Activated naive CD8-positive, alpha-beta T cell treated with anti-CD3 and anti-CD28 coated beads, Interleukin-2, amount 50 U/mL, for 24 hours (primary cell): ENCODE measurements around the gene PDE4D.

Source experiments
- ATAC-seq: fragments of 150-1000 bp; cut with Tn5 transposase; one replicate; pipeline ENCODE4 v1.10.0; 2021
- DNase-seq: peaks from one replicate; pipeline ENCODE4 v3.0.0; 2021
- H3K27ac Mint-ChIP-seq: one replicate; pipeline ENCODE4 v1.8.0; 2021; ENCODE audit warnings: mild to moderate bottlenecking, mixed read lengths
- H3K27me3 Mint-ChIP-seq: one replicate; pipeline ENCODE4 v1.8.0; 2021; ENCODE audit warnings: mixed read lengths
- H3K36me3 Mint-ChIP-seq: one replicate; pipeline ENCODE4 v1.8.0; 2021; ENCODE audit warnings: low read depth, mixed read lengths
- H3K4me1 Mint-ChIP-seq: one replicate; pipeline ENCODE4 v1.8.0; 2021; ENCODE audit warnings: mixed read lengths
- H3K4me3 Mint-ChIP-seq: one replicate; pipeline ENCODE4 v1.8.0; 2021; ENCODE audit warnings: mild to moderate bottlenecking, moderate library complexity, mixed read lengths
- H3K9me3 Mint-ChIP-seq: one replicate; pipeline ENCODE4 v1.8.0; 2021; ENCODE audit warnings: mixed read lengths

Gene PDE4D

GRCh38 chr5:59893429-59894227 lies at the start of gene PDE4D:
TSS of gene PDE4D (minus strand) at chr5:59893726.
- peak; percentile 6 for DNase-seq

DNA sequence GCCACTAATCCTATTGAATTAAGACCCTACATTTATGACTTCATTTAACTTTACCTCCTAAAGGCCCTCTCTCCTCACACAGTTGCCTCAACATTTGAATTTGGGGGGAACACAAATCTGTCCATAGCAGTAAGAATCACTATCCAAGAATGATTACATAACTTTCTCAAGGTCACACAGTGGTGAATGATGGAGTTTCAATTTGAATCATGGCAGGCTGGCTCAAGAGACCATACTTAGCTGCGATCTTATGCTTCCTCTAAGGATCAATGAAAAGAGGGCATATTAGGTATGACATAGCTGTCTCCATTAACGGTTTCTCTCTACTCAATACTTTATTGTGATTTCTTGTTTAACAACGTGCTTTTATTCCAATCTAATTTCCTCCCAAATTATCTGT lies 44.1 kb upstream of the PDE4D start:
- no peak overlapping the region for H3K4me3 Mint-ChIP-seq
- H3K27me3 Mint-ChIP-seq, result no peaks in the 10 kb centered on the region
- peaks cover 5% of the 10 kb centered on the region for H3K9me3 Mint-ChIP-seq
- H3K36me3 Mint-ChIP-seq, result no peaks in the 10 kb centered on the region
- H3K4me1 Mint-ChIP-seq, result no peaks in the 10 kb centered on the region
- DNase-seq (no peak), ATAC-seq (no peak)
- no peak overlapping the region for H3K27ac Mint-ChIP-seq

More at GRCh38 chr5:59893429-59894227, at the start of gene PDE4D:
- Mint-ChIP-seq H3K36me3 (peaks cover 2% of the 10 kb centered on the region), H3K4me1 (no peaks in the 10 kb centered on the region), H3K27ac (no peak within 1 kb of the TSS), H3K9me3 (no peaks in the 10 kb centered on the region), H3K4me3 (no peak within 1 kb of the TSS), H3K27me3 (peaks cover 41% of the 10 kb centered on the region)
- ATAC-seq, result no peak

GRCh38 chr5:59923465-59923864 lies 29.9 kb upstream of the PDE4D start:
- H3K27ac Mint-ChIP-seq, result no peak overlapping the region
- H3K4me3 Mint-ChIP-seq, result no peak overlapping the region
- ATAC-seq, result no peak
- H3K9me3 Mint-ChIP-seq, result peaks cover 4% of the 10 kb centered on the region
- no peaks in the 10 kb centered on the region for H3K36me3 Mint-ChIP-seq
- no peak for DNase-seq
- no peaks in the 10 kb centered on the region for H3K4me1 Mint-ChIP-seq
- H3K27me3 Mint-ChIP-seq, result no peaks in the 10 kb centered on the region

GRCh38 chr5:59922220-59922619 lies 28.7 kb upstream of the PDE4D start:
- peaks cover 4% of the 10 kb centered on the region for H3K9me3 Mint-ChIP-seq
- ATAC-seq, result no peak
- DNase-seq, result no peak
- no peak overlapping the region for H3K4me3 Mint-ChIP-seq
- no peaks in the 10 kb centered on the region for H3K4me1 Mint-ChIP-seq
- H3K27ac Mint-ChIP-seq, result no peak overlapping the region
- no peaks in the 10 kb centered on the region for H3K36me3 Mint-ChIP-seq
- no peaks in the 10 kb centered on the region for H3K27me3 Mint-ChIP-seq

GRCh38 chr5:59921816-59922215 lies 28.3 kb upstream of the PDE4D start:
- Mint-ChIP-seq H3K4me3 (no peak overlapping the region), H3K27me3 (no peaks in the 10 kb centered on the region), H3K4me1 (no peaks in the 10 kb centered on the region), H3K27ac (no peak overlapping the region), H3K9me3 (peaks cover 4% of the 10 kb centered on the region), H3K36me3 (no peaks in the 10 kb centered on the region)
- ATAC-seq, result no peak
- DNase-seq, result no peak

DNA sequence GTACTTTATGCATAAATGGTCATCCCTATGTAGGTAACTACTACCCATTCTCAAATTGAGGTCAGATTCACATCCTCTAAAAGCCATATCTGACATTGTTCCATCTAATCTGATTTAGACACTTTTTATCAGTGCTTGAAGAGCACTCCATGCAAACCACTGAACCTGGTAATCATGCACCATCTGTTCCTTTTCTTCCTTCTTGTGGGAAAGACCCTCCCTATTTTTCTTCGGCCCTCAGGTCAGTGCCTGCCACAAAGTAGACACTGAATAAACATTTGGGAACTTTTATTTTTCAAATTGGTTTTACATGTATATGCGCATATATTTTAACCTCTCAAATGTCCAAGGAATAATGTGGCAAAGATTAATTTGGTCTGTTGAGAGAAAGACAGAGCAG lies 26.0 kb upstream of the PDE4D start:
- H3K9me3 Mint-ChIP-seq, result no peaks in the 10 kb centered on the region
- no peaks in the 10 kb centered on the region for H3K36me3 Mint-ChIP-seq
- H3K27me3 Mint-ChIP-seq, result no peaks in the 10 kb centered on the region
- H3K4me3 Mint-ChIP-seq, result no peak overlapping the region
- H3K4me1 Mint-ChIP-seq, result no peaks in the 10 kb centered on the region
- H3K27ac Mint-ChIP-seq, result no peak overlapping the region
- no peak for ATAC-seq
- no peak for DNase-seq

DNA sequence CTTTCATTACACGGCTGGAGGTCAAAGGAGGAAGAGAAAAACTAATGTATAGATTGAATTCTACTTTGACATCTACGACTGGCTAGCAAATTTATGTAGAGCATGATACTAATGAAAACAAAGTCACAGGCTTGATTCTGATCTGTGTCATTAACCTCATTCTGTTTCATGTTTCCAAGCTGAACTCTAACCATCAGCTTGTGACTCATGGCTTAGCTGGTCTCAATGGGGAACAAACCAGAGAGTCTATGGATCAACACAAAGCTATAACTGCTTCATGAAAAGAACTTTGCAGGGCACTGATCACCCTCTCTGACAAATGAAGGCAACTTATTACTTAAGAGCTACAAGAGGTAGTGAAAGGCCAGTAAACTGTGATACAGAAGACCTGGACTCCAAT lies 23.6 kb upstream of the PDE4D start:
- DNase-seq (no peak), ATAC-seq (no peak)
- no peak overlapping the region for H3K4me3 Mint-ChIP-seq
- no peaks in the 10 kb centered on the region for H3K4me1 Mint-ChIP-seq
- no peaks in the 10 kb centered on the region for H3K36me3 Mint-ChIP-seq
- H3K9me3 Mint-ChIP-seq, result no peaks in the 10 kb centered on the region
- H3K27me3 Mint-ChIP-seq, result no peaks in the 10 kb centered on the region
- no peak overlapping the region for H3K27ac Mint-ChIP-seq

DNA sequence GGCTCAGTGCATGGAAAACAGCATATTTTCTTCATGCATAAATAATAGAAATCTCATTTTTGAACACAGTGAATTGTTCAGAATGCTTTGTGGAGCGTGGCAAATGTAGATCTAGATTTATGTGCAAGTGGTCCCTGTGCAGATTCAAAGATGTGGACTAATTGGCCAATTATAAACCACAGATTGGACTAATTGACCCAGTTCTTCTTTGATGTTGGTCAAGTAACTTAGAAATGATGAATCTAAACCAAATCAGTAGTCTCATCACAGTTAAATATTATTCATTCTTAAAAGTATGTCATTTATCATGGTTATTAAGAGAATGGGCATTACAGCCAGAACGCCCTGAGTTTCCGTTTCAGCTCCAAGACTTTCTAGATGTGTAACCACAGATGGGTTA lies 11.7 kb upstream of the PDE4D start:
- no peaks in the 10 kb centered on the region for H3K36me3 Mint-ChIP-seq
- ATAC-seq, result no peak

GRCh38 chr5:59897075-59897474 lies 3.5 kb upstream of the PDE4D start:
- H3K4me1 Mint-ChIP-seq, result no peaks in the 10 kb centered on the region
- peaks cover 2% of the 10 kb centered on the region for H3K36me3 Mint-ChIP-seq
- no peak for ATAC-seq
- H3K27me3 Mint-ChIP-seq, result peaks cover 35% of the 10 kb centered on the region
- DNase-seq, result no peak
- H3K27ac Mint-ChIP-seq, result no peak overlapping the region
- H3K9me3 Mint-ChIP-seq, result no peaks in the 10 kb centered on the region
- no peak overlapping the region for H3K4me3 Mint-ChIP-seq

More for the DNA sequence above, 11.7 kb upstream of the PDE4D start:
- Mint-ChIP-seq H3K9me3 (no peaks in the 10 kb centered on the region), H3K27ac (no peak overlapping the region), H3K4me3 (no peak overlapping the region), H3K4me1 (no peaks in the 10 kb centered on the region), H3K27me3 (no peaks in the 10 kb centered on the region)
- DNase-seq, result no peak

DNA sequence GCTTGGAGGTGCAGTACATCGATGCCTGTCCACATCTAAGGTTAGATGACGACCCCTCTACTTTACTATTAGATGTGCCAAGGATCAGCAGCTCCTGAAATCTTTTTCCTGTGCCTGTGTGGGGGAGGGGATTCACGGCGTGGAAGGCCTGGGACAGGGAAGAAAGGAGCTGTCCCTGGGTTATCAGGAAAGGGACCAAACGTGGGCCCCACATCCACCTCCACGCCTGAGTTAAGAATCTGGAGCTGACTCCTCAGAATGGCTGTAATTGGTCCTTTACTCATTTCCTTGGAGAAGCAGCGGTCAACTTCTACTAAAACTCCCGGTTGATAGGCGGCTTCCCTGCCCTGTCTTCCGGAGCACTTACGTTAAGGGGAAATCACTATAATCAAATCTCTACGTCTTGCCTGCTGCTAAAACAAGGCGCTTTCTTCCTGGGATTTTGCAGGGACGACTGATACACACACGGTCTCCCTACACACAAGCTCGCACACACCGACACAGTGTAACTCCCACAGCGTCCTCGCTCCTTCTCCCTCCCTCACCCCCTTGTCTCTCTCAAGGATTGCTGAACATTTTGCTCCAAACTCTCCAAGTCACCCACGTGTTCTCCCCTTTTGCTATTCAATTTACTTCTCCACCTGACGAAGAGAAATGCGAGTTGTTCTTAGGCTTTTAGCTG lies 1.4 kb downstream of the PDE4D start:
- peaks cover 40% of the 10 kb centered on the region for H3K27me3 Mint-ChIP-seq
- no peaks in the 10 kb centered on the region for H3K4me1 Mint-ChIP-seq
- no peak overlapping the region for H3K4me3 Mint-ChIP-seq
- no peak for DNase-seq
- H3K27ac Mint-ChIP-seq, result no peak overlapping the region
- no peak for ATAC-seq
- peaks cover 2% of the 10 kb centered on the region for H3K36me3 Mint-ChIP-seq
- no peaks in the 10 kb centered on the region for H3K9me3 Mint-ChIP-seq

DNA sequence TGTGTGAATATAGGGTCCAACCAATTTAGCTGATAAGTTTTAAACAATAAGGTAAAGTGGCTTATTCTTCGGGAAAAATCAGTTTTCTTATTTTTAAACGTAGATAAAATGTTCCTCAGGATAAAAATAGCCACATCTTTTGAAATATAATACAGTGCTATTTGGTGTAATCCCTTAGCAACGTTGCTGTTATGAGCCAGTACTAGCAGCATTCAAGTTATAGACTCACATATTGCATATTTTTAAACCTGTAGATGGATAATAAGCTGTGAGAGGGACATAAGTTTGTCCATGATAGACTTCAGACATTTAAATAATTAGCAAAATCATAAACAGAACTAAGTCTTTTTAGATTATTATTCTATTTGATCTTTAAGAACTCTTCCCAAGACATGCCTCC lies 6.3 kb downstream of the PDE4D start:
- Mint-ChIP-seq H3K9me3 (peaks cover 7% of the 10 kb centered on the region), H3K27ac (no peak overlapping the region), H3K36me3 (no peaks in the 10 kb centered on the region), H3K4me1 (no peaks in the 10 kb centered on the region), H3K4me3 (no peak overlapping the region), H3K27me3 (peaks cover 12% of the 10 kb centered on the region)
- no peak for ATAC-seq
- DNase-seq, result no peak

- no peak for DNase-seq
Observed at GRCh38 chr5:59874675-59875074, 18.9 kb downstream of the PDE4D start.

DNA sequence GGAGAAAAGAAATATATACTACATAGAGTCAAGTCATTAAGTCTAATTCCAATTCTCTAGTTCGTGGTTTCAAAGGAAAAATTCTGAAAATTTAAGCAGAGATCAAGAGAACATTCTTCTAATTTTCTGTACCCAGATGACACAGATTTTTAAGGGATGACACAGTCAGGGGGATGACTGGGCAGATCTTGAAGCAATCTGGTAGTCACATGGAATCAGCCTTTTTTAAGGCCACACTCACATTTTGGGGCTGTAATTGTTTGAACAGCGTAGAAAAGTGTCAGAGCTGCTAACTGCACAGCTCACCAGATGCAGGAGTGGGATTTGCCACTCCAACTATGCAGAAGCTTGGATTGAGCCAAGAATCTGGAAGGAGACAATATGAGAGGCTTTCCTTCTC lies 20.4 kb downstream of the PDE4D start:
- ATAC-seq (no peak), DNase-seq (no peak)
- Mint-ChIP-seq H3K27me3 (no peaks in the 10 kb centered on the region), H3K9me3 (no peaks in the 10 kb centered on the region), H3K36me3 (no peaks in the 10 kb centered on the region), H3K4me3 (no peak overlapping the region), H3K27ac (no peak overlapping the region), H3K4me1 (no peaks in the 10 kb centered on the region)

More at GRCh38 chr5:59874675-59875074, 18.9 kb downstream of the PDE4D start:
- no peak overlapping the region for H3K4me3 Mint-ChIP-seq
- ATAC-seq, result no peak
- H3K36me3 Mint-ChIP-seq, result no peaks in the 10 kb centered on the region
- H3K27ac Mint-ChIP-seq, result no peak overlapping the region
- H3K9me3 Mint-ChIP-seq, result no peaks in the 10 kb centered on the region
- no peaks in the 10 kb centered on the region for H3K27me3 Mint-ChIP-seq
- no peaks in the 10 kb centered on the region for H3K4me1 Mint-ChIP-seq

GRCh38 chr5:59866661-59867060 lies 26.9 kb downstream of the PDE4D start:
- Mint-ChIP-seq H3K9me3 (no peaks in the 10 kb centered on the region), H3K27me3 (no peaks in the 10 kb centered on the region), H3K27ac (no peak overlapping the region), H3K4me3 (no peak overlapping the region), H3K4me1 (no peaks in the 10 kb centered on the region), H3K36me3 (no peaks in the 10 kb centered on the region)
- ATAC-seq (no peak), DNase-seq (no peak)

GRCh38 chr5:59864718-59865117 lies 28.8 kb downstream of the PDE4D start:
- ATAC-seq, result no peak
- Mint-ChIP-seq H3K4me3 (no peak overlapping the region), H3K36me3 (no peaks in the 10 kb centered on the region), H3K27ac (no peak overlapping the region), H3K4me1 (no peaks in the 10 kb centered on the region), H3K27me3 (no peaks in the 10 kb centered on the region), H3K9me3 (no peaks in the 10 kb centered on the region)
- DNase-seq, result no peak
